K562 treated with DMSO at 1 percent for 48 hours (cell line): Measurements from ENCODE around the gene IL6. TPM values are rescaled to one million over a fixed set of nuclear protein-coding genes. Genes with fewer than 3 reads are reported as not detected.

Source experiments
- total RNA-seq: library from RNA; unstranded; fragments of 300-600 nt; gene quantifications from 2 replicates; pipeline ENCODE4 v1.2.3, GENCODE V29; 2022; ENCODE audit warnings: low replicate concordance; ENCODE audit errors: extremely low read depth

The IL6 gene
- not detected in 2 replicates for total RNA-seq

GRCh38 chr7:22726907-22727713 lies at the start of gene IL6:
TSS of gene IL6 (plus strand) at chr7:22727200. CDS start at chr7:22727263, 63 bp downstream.

Other genes starting within 250 kb of the IL6 start
- not detected in 2 replicates for gene STEAP1B, start 227.0 kb upstream of the IL6 start, total RNA-seq
- gene TOMM7, start 95.6 kb downstream of the IL6 start, total RNA-seq: not detected in 2 replicates